Adrenal gland (tissue), 12 donors: ENCODE measurements around the gene DHCR24. TPM values are rescaled to one million over a fixed set of nuclear protein-coding genes. Genes with fewer than 3 reads are reported as not detected.

Experiments
- DNase-seq, 7 donors: peaks; one replicate each; pipeline ENCODE4 v3.0.0-alpha.2; 2019 to 2020
- H3K27ac ChIP-seq, 5 donors: fragments of 200-600 bp; sonication (generic) in 4 of 5; 1 replicate in 3 of 5; 2 replicates in 2 of 5; pipeline versions ENCODE4 v1.5.1 to v1.8.0; 2016 to 2020; ENCODE audit warnings: mild to moderate bottlenecking in 1 of 5
- H3K27me3 ChIP-seq: fragments of 200-600 bp; 2 replicates; pipeline ENCODE4 v1.8.0; 2021
- H3K36me3 ChIP-seq, 2 donors: fragments of 200-600 bp; replicated peaks in 1 of 2; 1 replicate in 1 of 2; 2 replicates in 1 of 2; pipeline versions ENCODE4 v1.5.1 to v1.8.0; 2018 to 2022
- H3K4me1 ChIP-seq, 2 donors: fragments of 200-600 bp; replicated peaks in 1 of 2; 1 replicate in 1 of 2; 2 replicates in 1 of 2; pipeline versions ENCODE4 v1.5.1 to v1.8.0; 2018 to 2021
- H3K4me3 ChIP-seq, 4 donors: fragments of 200-600 bp; sonication (generic) in 3 of 4; one replicate each; pipeline ENCODE4 v1.5.1; 2016 to 2018
- H3K9me3 ChIP-seq, 3 donors: fragments of 200-600 bp; sonication (generic) in 1 of 3; replicated peaks in 1 of 3; 1 replicate in 2 of 3; 2 replicates in 1 of 3; pipeline versions ENCODE4 v1.5.1 to v1.8.0; 2016 to 2021
- POLR2A ChIP-seq, 2 donors: fragments of 450-650 bp; IDR thresholded peaks; one replicate each; pipeline ENCODE4 v1.6.1; 2017; ENCODE audit warnings: antibody characterized with exemption in 2 of 2, mild to moderate bottlenecking in 2 of 2, moderate library complexity in 1 of 2
- WGBS, 4 donors: extraction: QIAGEN DNeasy Blood & Tissue Kit in 2 of 4; methylation state at CpG; one replicate each; pipeline versions ENCODE4 v1.1.5 to v1.1.7; 2013 to 2017; 5-methylcytosine and 5-hydroxymethylcytosine counted together
- intact Hi-C, 2 donors: fragments of 100-400 bp; cut with DNase I; formaldehyde crosslinking; loops; one replicate each; pipeline versions ENCODE4 v1.14.1 to v1.15.0; 2022 to 2023
- polyA plus RNA-seq, 3 donors: library from polyadenylated mRNA; stranded (reverse); fragments of 200-250 nt in 2 of 3; fragments of 350-450 nt in 1 of 3; fragmentation: Illumina TruSeq in 1 of 3; extraction: RNeasy Lipid Tissue Mini Kit (QIAGEN cat#74804) in 1 of 3; gene quantifications; one replicate each; pipeline ENCODE4 v1.2.3, GENCODE V29; 2013 to 2014
- total RNA-seq, 9 donors: library from RNA; depleted of rRNA in 4 of 9; stranded (reverse); fragments of >200 nt in 4 of 9; fragments of 120-200 nt in 1 of 9; fragmentation: NEBNext Ultra II Directional in 1 of 9; extraction: Animal tissue kit (Norgen Biotek cat#: 25700) in 1 of 9; gene quantifications; one replicate each; pipeline versions ENCODE4 v1.1.0 to v1.2.4, GENCODE V29; 2013 to 2023
- TF ChIP-seq, protein P1 (sequence below), 6 experiments: fragments of 450-650 bp in 4 of 6; fragments of 200-600 bp in 2 of 6; sonication (generic) in 1 of 6; IDR thresholded peaks; 1 replicate in 5 of 6; 2 replicates in 1 of 6; pipeline versions ENCODE4 v1.5.1 to v1.8.0; 2016 to 2021; ENCODE audit warnings: antibody characterized with exemption in 6 of 6, mild to moderate bottlenecking in 2 of 6, moderate library complexity in 1 of 6
- donor health status: healthy with polysubstance abuse.
- donor health status: Bipolar disorder and iron deficiency.
- donor health status: DM: yes; HTN: yes; CAD: no.
- donor health status: DM: no; HTN: no; CAD: no.
- donor health status: DM: no; HTN: no; CAD: no.
- donor health status: DM: yes; HTN: yes; CAD: no.

DHCR24 gene
- total and polyA plus RNA-seq, 12 donors: 138 to 4,801 (median 2,741) TPM

- DNase-seq: peak in 1 of 7 donors; percentile 45
- TF ChIP-seq, protein P1, sequence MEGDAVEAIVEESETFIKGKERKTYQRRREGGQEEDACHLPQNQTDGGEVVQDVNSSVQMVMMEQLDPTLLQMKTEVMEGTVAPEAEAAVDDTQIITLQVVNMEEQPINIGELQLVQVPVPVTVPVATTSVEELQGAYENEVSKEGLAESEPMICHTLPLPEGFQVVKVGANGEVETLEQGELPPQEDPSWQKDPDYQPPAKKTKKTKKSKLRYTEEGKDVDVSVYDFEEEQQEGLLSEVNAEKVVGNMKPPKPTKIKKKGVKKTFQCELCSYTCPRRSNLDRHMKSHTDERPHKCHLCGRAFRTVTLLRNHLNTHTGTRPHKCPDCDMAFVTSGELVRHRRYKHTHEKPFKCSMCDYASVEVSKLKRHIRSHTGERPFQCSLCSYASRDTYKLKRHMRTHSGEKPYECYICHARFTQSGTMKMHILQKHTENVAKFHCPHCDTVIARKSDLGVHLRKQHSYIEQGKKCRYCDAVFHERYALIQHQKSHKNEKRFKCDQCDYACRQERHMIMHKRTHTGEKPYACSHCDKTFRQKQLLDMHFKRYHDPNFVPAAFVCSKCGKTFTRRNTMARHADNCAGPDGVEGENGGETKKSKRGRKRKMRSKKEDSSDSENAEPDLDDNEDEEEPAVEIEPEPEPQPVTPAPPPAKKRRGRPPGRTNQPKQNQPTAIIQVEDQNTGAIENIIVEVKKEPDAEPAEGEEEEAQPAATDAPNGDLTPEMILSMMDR (IDR thresholded peaks at IDR 0.05): no peak
- TF ChIP-seq POLR2A (IDR thresholded peaks at IDR 0.05): no peak
- WGBS, 4 donors: 83 to 95% (median 90%) methylated on average over 6 of the region's 6 CpGs
Measured at GRCh38 chr1:54849219-54850068, 37.6 kb downstream of the DHCR24 start.

DNA sequence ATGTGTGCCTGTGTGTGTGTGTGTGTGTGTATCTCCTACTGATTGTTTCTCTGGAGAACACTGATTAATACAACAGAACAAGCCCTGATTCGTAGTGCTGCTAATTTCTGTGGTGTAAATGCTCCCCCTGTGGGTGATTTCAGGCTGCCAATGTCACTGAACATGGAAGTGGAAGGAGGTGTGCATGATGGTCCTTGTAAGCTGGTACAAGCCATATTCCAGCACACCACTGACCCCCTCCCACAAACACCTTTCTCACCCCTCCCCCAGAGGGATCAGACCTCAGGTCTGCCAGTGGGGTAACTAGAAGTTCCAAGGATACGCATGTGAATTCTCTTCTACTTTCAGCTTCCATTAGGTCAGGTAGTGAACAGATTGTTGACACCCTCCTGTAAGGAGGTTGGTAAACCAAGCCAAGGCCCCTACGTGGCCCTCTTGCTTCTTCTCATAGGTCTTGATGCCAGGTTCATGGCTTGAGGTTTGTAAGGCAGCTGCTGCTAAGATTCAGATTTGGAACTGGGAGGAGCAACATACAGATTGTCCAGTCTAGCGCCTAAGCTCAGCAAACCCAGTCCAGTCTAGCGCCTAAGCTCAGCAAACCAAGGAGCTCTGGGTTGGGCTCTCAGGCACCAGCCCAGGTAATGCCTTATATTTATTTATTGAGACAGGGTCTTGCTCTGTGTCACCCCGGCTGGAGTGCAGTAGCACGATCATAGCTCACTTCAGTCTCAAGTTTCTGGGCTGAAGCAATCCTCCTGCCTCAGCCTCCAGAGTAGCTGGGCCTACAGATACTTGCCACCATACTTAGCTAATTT is 38.7 kb downstream of the DHCR24 start:
- DNase-seq: peak in 1 of 7 donors; percentile 48
- 85 to 94% (median 88%) methylated on average over 2 to 7 of the region's 7 CpGs for WGBS, 4 donors
- no peak overlapping the region for H3K27ac ChIP-seq
- H3K27me3 ChIP-seq: no peaks in the 10 kb centered on the region
- H3K4me1 ChIP-seq: no peaks in the 10 kb centered on the region
- H3K4me3 ChIP-seq: no peak overlapping the region
- H3K9me3 ChIP-seq: no peaks in the 10 kb centered on the region
- intact Hi-C loops: no loop called here
- peaks cover 0 to 51% of the 10 kb centered on the region in 2 donors for H3K36me3 ChIP-seq
- TF ChIP-seq POLR2A (IDR thresholded peaks at IDR 0.05): no peak

More at GRCh38 chr1:54849219-54850068, 37.6 kb downstream of the DHCR24 start:
- Histone ChIP-seq H3K27me3 (no peaks in the 10 kb centered on the region), H3K27ac (peak overlapping the region in 2 of 5 donors; percentile 17 to 43), H3K9me3 (no peaks in the 10 kb centered on the region), H3K36me3 (peaks cover 0 to 62% of the 10 kb centered on the region in 2 donors), H3K4me3 (no peak overlapping the region), H3K4me1 (peaks cover 2 to 7% of the 10 kb centered on the region in 2 donors)
- intact Hi-C loops: no loop called here

DNA sequence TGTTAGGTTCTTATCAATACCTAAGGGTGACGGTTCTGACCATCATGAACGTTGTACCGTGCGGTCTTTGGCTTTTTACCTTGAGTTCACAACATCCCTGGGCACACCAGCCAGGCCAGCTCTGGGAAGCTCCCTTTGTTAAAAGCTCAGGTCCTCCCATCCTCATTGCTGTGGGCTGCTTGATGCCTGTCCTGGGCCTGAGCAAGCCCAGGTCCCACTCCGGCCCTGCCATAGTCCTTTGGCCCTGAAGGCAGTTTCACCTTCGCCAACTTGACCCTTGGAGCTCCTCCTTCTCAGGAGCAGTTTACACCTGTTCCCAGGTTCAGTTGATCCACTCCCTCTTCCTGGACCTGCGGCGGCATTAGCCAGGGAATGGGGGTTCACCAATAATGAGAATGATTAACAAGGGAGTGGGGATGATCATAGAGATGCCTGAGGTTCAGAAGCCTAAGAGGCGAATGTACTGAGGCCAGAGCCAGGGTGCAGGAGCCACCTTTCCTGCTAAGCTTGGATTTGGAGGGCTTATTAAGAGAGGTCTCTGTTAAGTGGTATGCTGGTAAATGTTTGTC is 40.2 kb downstream of the DHCR24 start:
- no peak overlapping the region for H3K27ac ChIP-seq
- no peaks in the 10 kb centered on the region for H3K4me1 ChIP-seq
- TF ChIP-seq, protein P1 (IDR thresholded peaks at IDR 0.05): no peak
- TF ChIP-seq POLR2A (IDR thresholded peaks at IDR 0.05): no peak
- H3K9me3 ChIP-seq: no peaks in the 10 kb centered on the region
- no peak overlapping the region for H3K4me3 ChIP-seq
- 70 to 83% (median 76%) methylated on average over 8 to 9 of the region's 9 CpGs for whole genome bisulfite sequencing, 4 donors
- DNase-seq: peak in 1 of 7 donors; percentile 47
- H3K36me3 ChIP-seq: peaks cover 0 to 36% of the 10 kb centered on the region in 2 donors
- intact Hi-C loops: no loop called here
- no peaks in the 10 kb centered on the region for H3K27me3 ChIP-seq

GRCh38 chr1:54846301-54846700 is 40.7 kb downstream of the DHCR24 start:
- no peaks in the 10 kb centered on the region for H3K4me1 ChIP-seq
- intact Hi-C loops: no loop called here
- no peak overlapping the region for H3K4me3 ChIP-seq
- WGBS, 4 donors: 92 to 97% (median 96%) methylated on average over 3 of the region's 3 CpGs
- H3K36me3 ChIP-seq: peaks cover 0 to 31% of the 10 kb centered on the region in 2 donors
- H3K27ac ChIP-seq: no peak overlapping the region
- peak in 1 of 7 donors; percentile 51 for DNase-seq
- H3K9me3 ChIP-seq: no peaks in the 10 kb centered on the region
- TF ChIP-seq, protein P1 (IDR thresholded peaks at IDR 0.05): no peak
- no peak for TF ChIP-seq POLR2A (IDR thresholded peaks at IDR 0.05)
- no peaks in the 10 kb centered on the region for H3K27me3 ChIP-seq
